Mucosa of rectum (tissue), 2 donors: ENCODE data around the gene FATE1.

Experiments
- H3K27ac ChIP-seq, 2 donors: one replicate each; pipeline ENCODE4 v1.7.0; 2013; ENCODE audit warnings: inconsistent platforms in 2 of 2, low read depth in 2 of 2, low read length in 2 of 2
- H3K27me3 ChIP-seq, 2 donors: one replicate each; pipeline ENCODE4 v1.7.0; 2013; ENCODE audit warnings: low read length in 2 of 2; ENCODE audit not compliant: control insufficient read depth in 2 of 2, insufficient read depth in 2 of 2
- H3K36me3 ChIP-seq, 2 donors: one replicate each; pipeline ENCODE4 v1.7.0; 2013; ENCODE audit warnings: low read length in 2 of 2; ENCODE audit not compliant: control insufficient read depth in 2 of 2, insufficient read depth in 2 of 2
- H3K4me1 ChIP-seq, 2 donors: one replicate each; pipeline ENCODE4 v1.7.0; 2013; ENCODE audit warnings: low read length in 2 of 2, mild to moderate bottlenecking in 1 of 2; ENCODE audit not compliant: control insufficient read depth in 2 of 2, insufficient read depth in 2 of 2
- H3K4me3 ChIP-seq, 2 donors: one replicate each; pipeline ENCODE4 v1.7.0; 2013; ENCODE audit warnings: low read length in 2 of 2
- H3K9ac ChIP-seq, 2 donors: one replicate each; pipeline ENCODE4 v1.7.0; 2013; ENCODE audit warnings: low read length in 2 of 2, low read depth in 1 of 2, mild to moderate bottlenecking in 1 of 2
- H3K9me3 ChIP-seq, 2 donors: one replicate each; pipeline ENCODE4 v1.7.0; 2013; ENCODE audit warnings: low read length in 2 of 2; ENCODE audit not compliant: control insufficient read depth in 2 of 2
- donor health status: healthy.
- donor health status: Normal muscosa, but diverticular disease.

FATE1 gene, protein sequence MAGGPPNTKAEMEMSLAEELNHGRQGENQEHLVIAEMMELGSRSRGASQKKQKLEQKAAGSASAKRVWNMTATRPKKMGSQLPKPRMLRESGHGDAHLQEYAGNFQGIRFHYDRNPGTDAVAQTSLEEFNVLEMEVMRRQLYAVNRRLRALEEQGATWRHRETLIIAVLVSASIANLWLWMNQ

DNA sequence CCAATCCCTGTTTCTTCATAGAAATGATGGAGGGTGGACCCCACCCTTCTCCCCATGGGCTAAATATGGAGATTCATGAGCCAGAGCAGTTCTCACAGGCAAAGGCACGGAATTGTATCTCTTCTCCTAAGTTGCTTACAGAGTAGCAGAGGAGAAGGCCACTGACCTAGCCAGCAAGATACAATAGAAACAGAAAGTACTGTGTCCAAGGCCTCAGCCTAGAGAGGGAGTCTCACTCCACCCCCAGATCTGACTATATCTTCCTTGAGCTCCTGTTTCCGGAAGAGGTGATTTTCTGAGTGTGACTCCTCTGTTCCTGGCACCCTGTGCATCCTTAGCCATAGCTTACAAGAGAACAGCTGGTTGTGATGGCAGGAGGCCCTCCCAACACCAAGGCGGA is at the start of gene FATE1:
Gene FATE1 (plus strand): TSS at position 284 of the 400 bp plus-strand sequence. CDS start 85 bp downstream, at position 369.
- H3K4me1 ChIP-seq: peaks cover 0 to 4% of the 10 kb centered on the region in 2 donors

DNA sequence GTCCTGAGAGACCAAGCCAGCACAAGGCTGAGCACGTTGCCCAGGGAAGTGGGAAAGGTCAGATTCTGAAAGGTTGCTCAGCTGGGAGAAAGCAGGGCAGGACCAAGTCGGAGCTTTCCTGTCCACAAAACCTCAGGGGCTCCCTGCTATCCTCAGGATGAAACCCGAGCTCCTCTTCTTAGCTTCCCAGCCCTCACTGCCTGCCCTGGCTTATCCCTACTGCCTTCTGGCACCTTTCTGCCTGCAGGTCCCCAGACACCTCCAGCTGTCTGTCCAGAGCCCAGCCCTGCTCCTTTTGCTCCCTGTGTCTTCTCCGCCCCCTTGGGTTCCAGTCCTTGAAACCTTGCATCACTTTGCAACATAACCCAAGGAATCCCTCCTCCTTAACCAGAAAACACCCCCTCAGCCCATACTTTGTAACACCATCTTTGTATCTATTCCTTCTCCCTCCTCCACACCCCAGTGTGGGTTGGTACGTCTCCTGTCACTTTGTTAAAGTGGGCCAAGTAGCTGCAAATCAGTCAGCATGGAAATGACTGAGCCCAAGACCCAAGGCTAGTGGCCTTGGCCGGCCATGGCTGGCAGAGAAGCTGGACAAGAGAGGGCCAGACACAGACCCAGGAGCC is 40.6 kb upstream of the FATE1 start:
- Histone ChIP-seq H3K36me3 (no peaks in the 10 kb centered on the region), H3K9me3 (no peaks in the 10 kb centered on the region), H3K4me1 (no peaks in the 10 kb centered on the region), H3K9ac (no peak overlapping the region), H3K4me3 (no peak overlapping the region), H3K27ac (no peak overlapping the region), H3K27me3 (peaks cover 0 to 6% of the 10 kb centered on the region in 2 donors)

More for the DNA sequence above, at the start of gene FATE1:
- no peak within 1 kb of the TSS for H3K4me3 ChIP-seq
- H3K27ac ChIP-seq: no peak within 1 kb of the TSS
- no peak within 1 kb of the TSS for H3K9ac ChIP-seq
- H3K36me3 ChIP-seq: no peaks in the 10 kb centered on the region
- no peaks in the 10 kb centered on the region for H3K9me3 ChIP-seq
- H3K27me3 ChIP-seq: peaks cover 0 to 6% of the 10 kb centered on the region in 2 donors

DNA sequence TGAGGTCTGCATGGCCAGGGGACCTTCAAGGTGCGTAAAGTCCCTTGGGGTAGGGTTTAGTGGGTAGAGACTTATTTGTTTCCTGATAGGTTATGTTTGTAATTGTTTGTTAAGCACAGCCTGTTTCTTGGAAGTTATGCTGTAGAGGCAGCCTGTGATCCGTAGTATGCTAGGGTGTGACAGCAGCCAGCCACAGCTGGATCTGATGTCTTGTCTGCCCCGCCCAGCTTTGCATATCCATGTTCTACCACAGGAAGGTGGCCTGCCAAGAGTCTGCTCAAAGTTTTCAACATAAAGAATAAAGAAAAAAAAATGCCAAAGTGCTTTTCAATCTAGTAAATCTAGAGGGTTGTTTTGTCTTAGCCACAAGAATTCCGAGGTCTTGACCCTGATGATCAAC is 39.6 kb upstream of the FATE1 start:
- no peak overlapping the region for H3K27ac ChIP-seq
- H3K4me1 ChIP-seq: no peaks in the 10 kb centered on the region
- no peak overlapping the region for H3K4me3 ChIP-seq
- H3K9ac ChIP-seq: no peak overlapping the region
- H3K27me3 ChIP-seq: peaks cover 0 to 6% of the 10 kb centered on the region in 2 donors
- H3K9me3 ChIP-seq: no peaks in the 10 kb centered on the region
- H3K36me3 ChIP-seq: no peaks in the 10 kb centered on the region

DNA sequence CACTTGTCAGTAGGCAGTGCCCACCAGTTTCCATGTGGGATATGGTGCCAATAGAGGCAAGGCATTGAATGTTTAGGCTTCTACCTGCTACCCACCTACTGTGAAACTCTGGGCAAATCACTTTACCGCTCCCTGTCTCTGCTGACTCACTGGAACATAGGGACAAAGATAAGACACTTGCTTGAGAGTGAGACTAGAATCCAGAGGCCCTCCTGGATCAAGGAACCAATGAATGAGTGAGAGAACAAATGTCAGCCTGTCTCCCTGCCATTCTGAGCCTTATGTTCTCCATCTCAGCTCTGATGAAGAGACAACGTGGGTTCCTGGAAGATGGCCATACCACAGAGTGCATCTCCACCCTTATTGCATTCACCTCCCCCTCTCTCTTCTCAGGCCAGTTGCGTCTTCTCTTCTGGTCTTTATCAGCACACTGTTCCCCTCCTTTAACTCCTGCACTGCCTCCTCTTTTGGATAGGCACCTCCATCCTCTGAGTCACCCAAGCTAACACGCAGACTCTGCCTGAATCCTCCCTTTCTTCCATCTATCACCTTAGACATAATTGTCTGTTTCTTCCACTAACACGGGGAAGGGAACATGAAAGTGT is 35.9 kb upstream of the FATE1 start:
- Histone ChIP-seq H3K9ac (no peak overlapping the region), H3K4me1 (no peaks in the 10 kb centered on the region), H3K9me3 (no peaks in the 10 kb centered on the region), H3K4me3 (no peak overlapping the region), H3K27me3 (peaks cover 0 to 9% of the 10 kb centered on the region in 2 donors), H3K36me3 (no peaks in the 10 kb centered on the region), H3K27ac (no peak overlapping the region)

DNA sequence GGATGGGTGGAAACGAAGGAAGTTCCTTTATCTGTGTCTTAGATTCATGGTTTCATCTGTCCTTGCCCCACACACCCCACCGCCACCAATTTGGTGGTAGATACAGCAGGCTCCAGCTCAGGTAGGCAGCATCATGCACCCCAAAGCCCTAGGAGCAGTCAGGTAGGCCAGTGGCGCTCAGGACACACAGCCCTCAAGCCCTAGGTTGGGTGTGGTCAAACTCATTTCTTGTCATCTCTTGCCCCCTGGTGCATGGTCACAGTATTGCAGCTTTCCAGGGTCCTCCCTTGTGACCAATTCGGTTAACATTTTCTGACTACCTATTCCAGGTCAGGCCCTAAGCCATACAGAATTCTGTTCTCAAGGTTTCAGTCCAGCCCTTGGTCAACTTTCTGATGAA is 35.0 kb upstream of the FATE1 start:
- H3K27me3 ChIP-seq: peaks cover 0 to 9% of the 10 kb centered on the region in 2 donors
- no peaks in the 10 kb centered on the region for H3K36me3 ChIP-seq
- no peak overlapping the region for H3K9ac ChIP-seq
- no peak overlapping the region for H3K27ac ChIP-seq
- H3K4me3 ChIP-seq: no peak overlapping the region
- H3K4me1 ChIP-seq: no peaks in the 10 kb centered on the region
- no peaks in the 10 kb centered on the region for H3K9me3 ChIP-seq

DNA sequence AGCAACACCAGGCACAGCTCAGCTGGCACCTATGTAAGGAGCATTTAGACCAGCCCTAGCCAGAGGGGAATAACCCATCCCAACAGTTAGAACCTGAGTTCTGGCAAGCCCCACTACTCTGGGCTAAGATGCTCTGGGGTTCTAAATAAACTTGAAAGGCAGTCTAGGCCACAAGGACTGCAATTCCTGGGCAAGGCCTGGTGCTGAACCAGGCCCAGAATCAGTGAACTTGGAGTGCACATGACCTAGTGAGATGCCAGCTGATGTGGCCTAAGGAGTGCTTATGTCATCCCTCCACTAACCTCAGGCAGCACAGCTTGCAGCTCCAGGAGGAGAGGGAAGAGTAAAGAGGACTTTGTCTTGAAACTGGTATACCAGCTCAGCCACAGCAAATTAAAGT is 28.2 kb upstream of the FATE1 start:
- Histone ChIP-seq H3K9ac (no peak overlapping the region), H3K9me3 (no peaks in the 10 kb centered on the region), H3K27me3 (peaks cover 0 to 6% of the 10 kb centered on the region in 2 donors), H3K4me3 (no peak overlapping the region), H3K27ac (no peak overlapping the region), H3K36me3 (no peaks in the 10 kb centered on the region), H3K4me1 (no peaks in the 10 kb centered on the region)

DNA sequence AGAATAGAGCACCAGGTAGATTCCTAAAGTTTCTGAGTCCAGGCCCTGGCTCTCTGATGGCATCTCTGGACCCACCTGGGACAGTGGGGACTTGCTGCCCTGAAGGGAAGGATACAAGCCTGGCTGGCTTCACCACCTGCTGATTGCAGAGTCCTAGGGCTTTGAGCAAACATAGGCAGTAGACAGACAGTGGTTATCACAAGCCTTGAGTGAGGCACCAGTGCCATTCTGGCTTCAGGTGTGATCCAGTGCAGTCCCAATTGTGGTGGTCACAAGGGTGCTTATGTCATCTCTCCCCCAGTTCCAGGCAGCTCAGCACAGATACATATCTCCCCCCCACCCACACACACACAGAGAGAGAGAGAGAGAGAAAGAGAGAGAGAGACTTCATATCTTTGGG is 27.1 kb upstream of the FATE1 start:
- Histone ChIP-seq H3K9ac (no peak overlapping the region), H3K27ac (no peak overlapping the region), H3K9me3 (no peaks in the 10 kb centered on the region), H3K36me3 (no peaks in the 10 kb centered on the region), H3K4me1 (no peaks in the 10 kb centered on the region), H3K27me3 (peaks cover 0 to 5% of the 10 kb centered on the region in 2 donors), H3K4me3 (no peak overlapping the region)

DNA sequence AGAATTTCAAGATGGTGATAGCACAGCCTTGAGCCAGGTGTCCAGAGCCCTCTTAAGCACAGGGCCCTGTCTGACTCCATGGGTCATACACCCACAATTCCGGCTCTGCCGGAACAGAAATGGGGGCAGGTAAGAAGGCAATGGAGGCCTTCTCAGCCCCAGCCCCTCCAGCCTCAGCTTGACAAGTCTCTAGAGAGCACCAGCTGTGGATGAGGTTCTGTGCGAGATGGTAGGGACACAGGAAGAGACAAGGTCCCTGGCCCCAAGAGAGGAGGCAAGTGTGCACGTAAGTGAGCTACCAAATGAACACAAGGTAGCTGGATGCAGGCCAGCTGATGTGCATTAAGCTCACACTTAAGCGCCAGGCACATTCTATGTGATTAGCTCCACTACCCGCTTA is 23.0 kb upstream of the FATE1 start:
- no peaks in the 10 kb centered on the region for H3K4me1 ChIP-seq
- H3K27ac ChIP-seq: no peak overlapping the region
- no peaks in the 10 kb centered on the region for H3K36me3 ChIP-seq
- no peak overlapping the region for H3K4me3 ChIP-seq
- H3K27me3 ChIP-seq: peaks cover 0 to 6% of the 10 kb centered on the region in 2 donors
- H3K9me3 ChIP-seq: no peaks in the 10 kb centered on the region
- no peak overlapping the region for H3K9ac ChIP-seq

DNA sequence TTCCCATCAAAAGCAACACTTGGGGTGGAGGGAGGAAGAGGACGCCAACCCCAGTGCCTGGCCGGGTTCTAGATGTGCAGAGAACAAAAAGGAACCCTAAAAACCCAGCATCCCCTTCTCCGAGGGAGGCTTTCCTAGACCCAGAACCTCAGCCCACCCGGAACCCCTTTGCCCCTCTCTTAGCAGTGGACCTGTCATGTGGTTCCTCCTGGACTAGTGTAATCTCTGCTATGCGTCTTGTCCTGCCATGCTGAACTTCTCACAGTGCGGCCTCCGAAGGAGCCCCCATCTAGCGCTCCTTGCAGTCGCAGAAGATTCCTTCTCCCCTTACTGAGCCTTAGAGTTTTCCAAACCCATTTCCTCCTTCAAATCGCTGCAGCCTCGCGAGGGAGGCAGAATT is 21.7 kb upstream of the FATE1 start:
- Histone ChIP-seq H3K9ac (no peak overlapping the region), H3K4me1 (no peaks in the 10 kb centered on the region), H3K36me3 (no peaks in the 10 kb centered on the region), H3K27me3 (peaks cover 0 to 6% of the 10 kb centered on the region in 2 donors), H3K9me3 (no peaks in the 10 kb centered on the region), H3K27ac (no peak overlapping the region), H3K4me3 (no peak overlapping the region)

DNA sequence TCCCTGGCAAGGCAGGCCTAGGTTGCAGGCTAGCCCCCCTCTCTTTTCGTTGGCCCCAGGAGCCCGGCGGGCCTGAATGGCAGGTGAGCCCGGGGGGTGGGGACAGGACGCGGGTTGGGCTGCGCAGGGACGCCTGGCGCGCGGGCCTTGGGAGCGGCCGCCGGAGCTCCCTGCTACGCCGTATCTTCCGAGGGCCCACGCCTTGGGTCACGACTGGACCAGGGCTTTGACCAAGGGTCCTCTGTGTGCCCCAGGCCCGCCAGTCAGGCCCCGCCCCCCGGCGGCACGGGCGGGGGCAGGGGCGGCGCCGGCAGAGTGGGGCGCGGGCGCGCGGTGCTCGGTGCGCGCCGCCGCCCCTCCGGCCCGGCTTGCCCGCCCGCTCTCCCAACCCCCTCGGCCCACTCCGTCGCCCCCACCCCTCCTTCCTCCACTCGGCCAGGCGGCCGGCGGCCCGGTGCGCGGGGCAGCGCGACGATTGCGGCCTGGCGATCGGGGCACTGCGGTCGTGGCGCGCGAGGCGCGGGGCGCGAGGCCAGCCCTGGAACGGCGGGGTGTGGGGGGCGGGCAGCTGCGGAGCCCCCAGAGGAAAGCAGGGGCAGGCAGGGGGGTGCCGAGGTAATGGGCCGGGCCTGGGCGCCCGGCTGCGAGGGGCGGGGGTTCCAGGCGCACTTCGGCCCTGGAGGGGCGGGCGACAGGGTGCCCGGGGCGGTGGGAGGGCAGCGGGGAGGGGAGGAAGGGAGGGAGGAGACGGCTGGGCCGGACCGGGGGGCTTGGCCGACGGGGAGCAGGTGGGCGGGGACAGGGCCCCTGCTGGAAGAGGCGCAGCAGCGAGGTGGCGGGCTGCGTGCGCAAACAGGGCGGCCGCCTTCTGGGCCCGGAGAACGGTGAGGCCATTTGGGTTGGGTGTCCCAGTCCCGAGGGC is 20.9 kb upstream of the FATE1 start, which contains the start of gene PRRG3:
Gene PRRG3 (plus strand): TSS at position 798 of the 922 bp plus-strand sequence. CDS start 3,357 bp downstream, outside the sequence.
- no peak within 1 kb of the TSS for H3K9ac ChIP-seq
- H3K27ac ChIP-seq: no peak within 1 kb of the TSS
- no peaks in the 10 kb centered on the region for H3K36me3 ChIP-seq
- H3K9me3 ChIP-seq: no peaks in the 10 kb centered on the region
- no peak within 1 kb of the TSS for H3K4me3 ChIP-seq
- H3K27me3 ChIP-seq: peaks cover 0 to 6% of the 10 kb centered on the region in 2 donors
- no peaks in the 10 kb centered on the region for H3K4me1 ChIP-seq
